Activated B cell treated with CpG ODN at 0.5 μM for 24 hours (primary cell): ENCODE measurements around the gene NXPE3. TPM values are rescaled to one million over a fixed set of nuclear protein-coding genes. Genes with fewer than 3 reads are reported as not detected.

Source experiments
- ATAC-seq: fragments of 200-7000 bp; cut with Tn5 transposase; one replicate; pipeline ENCODE4 v1.10.0; 2021; ENCODE audit warnings: low read depth, mild to moderate bottlenecking, moderate library complexity
- CTCF ChIA-PET: fragments of 350-600 bp; sonication (Branson Sonifier 250); formaldehyde crosslinking; loops from one replicate; lab custom pipeline; 2021; ENCODE audit warnings: antibody characterized with exemption; lab: Charles Lee
- POLR2A ChIA-PET: fragments of 350-600 bp; sonication (Branson Sonifier 250); formaldehyde crosslinking; loops from one replicate; lab custom pipeline; 2021; ENCODE audit warnings: antibody characterized with exemption; lab: Charles Lee
- DNase-seq: peaks from one replicate; pipeline ENCODE4 v3.0.0; 2022
- H3K27ac Mint-ChIP-seq: one replicate; pipeline ENCODE4 v1.8.0; 2020; ENCODE audit warnings: mixed read lengths
- H3K27me3 Mint-ChIP-seq: one replicate; pipeline ENCODE4 v1.8.0; 2021; ENCODE audit warnings: mixed read lengths
- H3K36me3 Mint-ChIP-seq: one replicate; pipeline ENCODE4 v1.8.0; 2021; ENCODE audit warnings: low read depth, mixed read lengths
- H3K4me1 Mint-ChIP-seq: one replicate; pipeline ENCODE4 v1.8.0; 2021; ENCODE audit warnings: mixed read lengths
- H3K4me3 Mint-ChIP-seq: one replicate; pipeline ENCODE4 v1.8.0; 2020; ENCODE audit warnings: mild to moderate bottlenecking, mixed read lengths
- H3K9me3 Mint-ChIP-seq: one replicate; pipeline ENCODE4 v1.8.0; 2020; ENCODE audit warnings: mixed read lengths
- intact Hi-C: fragments of 100-400 bp; cut with micrococcal nuclease; formaldehyde crosslinking; loops from one replicate; pipeline ENCODE4 v1.15.1; 2024
- total RNA-seq: library from RNA; stranded (reverse); gene quantifications from 2 replicates; pipeline ENCODE4 v1.2.3, GENCODE V29; 2022
- TF ChIP-seq, protein P1 (sequence below): fragments of 200-600 bp; IDR thresholded peaks from one replicate; pipeline ENCODE4 v1.8.0; 2022; ENCODE audit warnings: antibody characterized with exemption, mild to moderate bottlenecking

NXPE3 gene
- total RNA-seq, 1 donor from 2014 or later: 15.8 TPM

- DNase-seq (no peak), ATAC-seq (no peak)
- ChIA-PET POLR2A (interaction anchor here (0.7 to 6.2 kb wide), 15 partner anchors 8 to 368 kb away, joined by 3 to 85 read pairs (median 6); partner anchors contain the start of gene NFKBIZ), CTCF (interaction anchor here (1.1 to 4.1 kb wide), 3 partner anchors 43 to 367 kb away, joined by 3 to 19 read pairs (median 5); no protein-coding TSS in a partner anchor)
- H3K27me3 Mint-ChIP-seq: no peaks in the 10 kb centered on the region
- intact Hi-C loops: no loop called here
- peaks cover 98% of the 10 kb centered on the region for H3K36me3 Mint-ChIP-seq
- H3K9me3 Mint-ChIP-seq: no peaks in the 10 kb centered on the region
- peaks cover 91% of the 10 kb centered on the region for H3K4me1 Mint-ChIP-seq
- peak overlapping the region; percentile 68 for H3K27ac Mint-ChIP-seq
- TF ChIP-seq, protein P1, sequence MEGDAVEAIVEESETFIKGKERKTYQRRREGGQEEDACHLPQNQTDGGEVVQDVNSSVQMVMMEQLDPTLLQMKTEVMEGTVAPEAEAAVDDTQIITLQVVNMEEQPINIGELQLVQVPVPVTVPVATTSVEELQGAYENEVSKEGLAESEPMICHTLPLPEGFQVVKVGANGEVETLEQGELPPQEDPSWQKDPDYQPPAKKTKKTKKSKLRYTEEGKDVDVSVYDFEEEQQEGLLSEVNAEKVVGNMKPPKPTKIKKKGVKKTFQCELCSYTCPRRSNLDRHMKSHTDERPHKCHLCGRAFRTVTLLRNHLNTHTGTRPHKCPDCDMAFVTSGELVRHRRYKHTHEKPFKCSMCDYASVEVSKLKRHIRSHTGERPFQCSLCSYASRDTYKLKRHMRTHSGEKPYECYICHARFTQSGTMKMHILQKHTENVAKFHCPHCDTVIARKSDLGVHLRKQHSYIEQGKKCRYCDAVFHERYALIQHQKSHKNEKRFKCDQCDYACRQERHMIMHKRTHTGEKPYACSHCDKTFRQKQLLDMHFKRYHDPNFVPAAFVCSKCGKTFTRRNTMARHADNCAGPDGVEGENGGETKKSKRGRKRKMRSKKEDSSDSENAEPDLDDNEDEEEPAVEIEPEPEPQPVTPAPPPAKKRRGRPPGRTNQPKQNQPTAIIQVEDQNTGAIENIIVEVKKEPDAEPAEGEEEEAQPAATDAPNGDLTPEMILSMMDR: no peak
- H3K4me3 Mint-ChIP-seq: peak overlapping the region; percentile 55
Observed at GRCh38 chr3:101857301-101857741, 78.3 kb downstream of the NXPE3 start.

- peaks cover 89% of the 10 kb centered on the region for H3K4me1 Mint-ChIP-seq
- TF ChIP-seq, protein P1: no peak
- intact Hi-C loops: no loop called here
Observed at GRCh38 chr3:101858464-101859030, 79.5 kb downstream of the NXPE3 start.

GRCh38 chr3:101859882-101860448 is 81.0 kb downstream of the NXPE3 start:
- Mint-ChIP-seq H3K4me1 (peaks cover 81% of the 10 kb centered on the region), H3K9me3 (no peaks in the 10 kb centered on the region), H3K36me3 (peaks cover 83% of the 10 kb centered on the region), H3K4me3 (peak overlapping the region; percentile 24), H3K27ac (no peak overlapping the region), H3K27me3 (no peaks in the 10 kb centered on the region)
- DNase-seq (no peak), ATAC-seq (no peak)
- intact Hi-C loops: loop anchor here (2.0 to 5.0 kb wide), 3 partner anchors 33 to 179 kb away; no protein-coding TSS in a partner anchor
- CTCF ChIA-PET: interaction anchor here (4.1 kb wide), 1 partner anchor 365 kb away, joined by 19 read pairs; no protein-coding TSS in a partner anchor
- POLR2A ChIA-PET: interaction anchor here (0.6 to 6.2 kb wide), 11 partner anchors 8 to 363 kb away, joined by 3 to 85 read pairs (median 6); partner anchors contain the start of gene NFKBIZ
- TF ChIP-seq, protein P1: no peak

More at GRCh38 chr3:101858464-101859030, 79.5 kb downstream of the NXPE3 start:
- ChIA-PET CTCF (interaction anchor here (0.9 to 4.1 kb wide), 5 partner anchors 44 to 366 kb away, joined by 3 to 19 read pairs (median 3); no protein-coding TSS in a partner anchor), POLR2A (interaction anchor here (0.8 to 6.2 kb wide), 7 partner anchors 9 to 367 kb away, joined by 3 to 85 read pairs (median 6); partner anchors contain the start of gene NFKBIZ)
- Mint-ChIP-seq H3K27me3 (no peaks in the 10 kb centered on the region), H3K9me3 (no peaks in the 10 kb centered on the region), H3K36me3 (peaks cover 92% of the 10 kb centered on the region), H3K4me3 (peak overlapping the region; percentile 6), H3K27ac (peak overlapping the region; percentile 47)
- ATAC-seq (no peak), DNase-seq (no peak)

DNA sequence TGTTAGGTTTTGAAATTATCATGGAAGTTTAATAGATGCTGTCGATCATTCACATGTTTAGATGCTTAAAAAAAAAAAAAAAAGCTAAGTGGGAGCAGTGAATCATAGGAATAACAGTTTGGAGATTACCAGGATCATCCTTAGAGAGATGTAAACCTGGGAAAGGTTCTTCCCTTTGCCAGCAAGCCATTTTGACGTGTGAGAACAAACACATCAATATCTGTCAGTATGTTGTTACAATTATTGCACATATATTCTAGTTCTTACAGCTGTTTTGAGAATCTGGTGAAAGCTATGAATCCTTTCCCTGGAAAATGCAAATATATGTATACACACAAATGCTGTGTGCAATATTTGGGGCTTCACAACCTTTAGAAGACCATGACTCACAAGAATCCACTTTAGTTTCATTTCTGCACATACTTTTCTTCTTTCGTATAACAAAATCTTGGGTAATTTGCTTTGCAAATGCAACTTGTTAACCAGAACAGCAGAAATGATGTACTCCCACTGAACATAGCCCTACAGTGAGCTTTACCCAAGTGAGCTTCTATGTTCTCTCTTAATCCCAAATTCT is 82.3 kb downstream of the NXPE3 start:
- Mint-ChIP-seq H3K4me1 (peaks cover 76% of the 10 kb centered on the region), H3K36me3 (peaks cover 70% of the 10 kb centered on the region), H3K27me3 (no peaks in the 10 kb centered on the region), H3K9me3 (no peaks in the 10 kb centered on the region), H3K27ac (peak overlapping the region; percentile 75), H3K4me3 (peak overlapping the region; percentile 51)
- ChIA-PET CTCF (interaction anchor here (1.0 to 1.2 kb wide), 2 partner anchors 47 to 364 kb away, joined by 3 to 6 read pairs; no protein-coding TSS in a partner anchor), POLR2A (interaction anchor here (0.6 to 6.2 kb wide), 22 partner anchors 10 to 363 kb away, joined by 3 to 85 read pairs (median 4); partner anchors contain the start of gene NFKBIZ)
- DNase-seq (no peak), ATAC-seq (peak; percentile 64)
- TF ChIP-seq, protein P1: no peak
- intact Hi-C loops: loop anchor here (1.0 to 5.0 kb wide), 6 partner anchors 9 to 178 kb away; no protein-coding TSS in a partner anchor
